NCI-H1105 (cell line): ENCODE data around the gene NAT8L.
A peak's percentile ranks its signal among the peaks of the same experiment; 100 is the strongest.
"Not testable (repeated sequence)": the region's sequence is repeated elsewhere in the genome, so short reads cannot be mapped to it uniquely, and the experiment has no call there.

Source experiments
- DNase-seq: peaks from one replicate; lab custom pipeline; 2025; lab: John Stamatoyannopoulos, UW

Gene NAT8L

DNA sequence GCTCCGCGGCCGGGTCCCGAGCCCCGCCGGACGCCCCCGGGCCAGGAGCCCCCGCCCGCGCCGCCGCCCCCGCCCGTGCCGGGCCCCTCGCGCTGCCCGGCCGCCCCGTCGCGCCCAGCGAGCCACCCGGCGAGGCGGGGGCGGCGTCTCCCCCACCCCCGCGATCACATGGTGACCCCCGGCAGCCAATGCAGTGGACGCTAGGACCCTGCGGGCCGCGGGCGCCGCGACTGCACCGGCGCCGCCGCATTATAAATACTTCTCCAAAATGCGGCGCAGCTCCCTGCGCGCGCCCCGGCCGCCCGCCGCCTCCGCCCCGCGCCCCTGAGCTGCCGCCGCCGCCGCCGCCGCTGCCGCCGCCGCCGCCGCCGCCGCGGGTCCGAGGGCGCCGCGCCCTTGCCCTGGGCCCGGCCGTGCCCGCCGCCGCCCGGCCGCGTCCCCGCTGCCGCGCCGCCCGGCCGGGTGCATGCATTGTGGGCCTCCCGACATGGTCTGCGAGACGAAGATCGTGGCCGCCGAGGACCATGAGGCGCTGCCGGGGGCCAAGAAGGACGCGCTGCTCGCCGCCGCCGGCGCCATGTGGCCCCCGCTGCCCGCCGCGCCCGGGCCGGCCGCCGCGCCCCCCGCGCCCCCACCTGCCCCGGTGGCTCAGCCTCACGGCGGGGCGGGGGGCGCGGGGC is at the start of gene NAT8L:
Gene NAT8L (plus strand): TSS at position 282 of the 680 bp plus-strand sequence. CDS start 185 bp downstream, at position 467.
- DNase-seq: peak; percentile 26

GRCh38 chr4:2009651-2010233 is 49.4 kb upstream of the NAT8L start:
- peak; percentile 20 for DNase-seq

- no peak for DNase-seq
Observed at GRCh38 chr4:2011583-2011982, 47.5 kb upstream of the NAT8L start.

- DNase-seq: no peak
Observed at GRCh38 chr4:2015008-2015407, 44.1 kb upstream of the NAT8L start.

- not testable (repeated sequence) for DNase-seq
Observed at GRCh38 chr4:2021358-2022018, 37.6 kb upstream of the NAT8L start.

DNA sequence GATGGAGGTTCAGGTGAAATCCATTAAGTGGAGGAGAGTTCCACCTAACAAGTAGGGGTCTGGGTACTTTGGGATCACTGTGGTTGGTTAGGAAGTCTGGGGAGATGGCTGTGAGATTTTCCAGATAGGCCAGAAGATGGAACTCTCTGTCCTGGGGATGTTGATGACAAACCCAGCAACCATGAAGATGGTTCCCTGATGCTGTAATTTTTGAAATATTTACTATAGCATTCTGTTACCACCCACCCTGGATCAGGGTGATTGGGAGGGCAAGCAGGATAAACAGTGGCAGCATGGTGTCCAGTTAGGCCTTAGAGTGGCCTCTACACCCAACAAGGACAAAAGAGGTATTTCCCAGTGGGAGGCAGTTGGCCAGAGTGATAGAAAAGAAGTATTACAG is 34.4 kb upstream of the NAT8L start:
- no peak for DNase-seq

- DNase-seq: no peak
Observed at GRCh38 chr4:2025817-2026216, 33.3 kb upstream of the NAT8L start.

DNA sequence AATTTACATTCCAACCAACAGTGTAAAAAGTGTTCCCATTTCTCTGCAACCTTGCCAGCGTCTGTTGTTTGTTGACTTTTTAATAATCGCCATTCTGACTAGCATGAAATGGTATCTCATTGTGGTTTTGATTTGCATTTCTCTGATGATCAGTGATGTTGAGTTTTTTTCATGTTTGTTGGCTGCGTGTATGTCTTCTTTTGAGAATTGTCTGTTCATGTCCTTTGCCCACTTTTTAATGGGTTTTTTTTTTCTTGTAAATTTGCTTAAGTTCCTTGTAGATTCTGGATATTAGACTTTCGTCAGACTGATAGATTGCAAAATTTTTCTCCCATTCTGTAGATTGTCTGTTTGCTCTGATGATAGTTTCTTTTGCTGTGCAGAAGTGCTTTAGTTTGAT is 32.0 kb upstream of the NAT8L start:
- DNase-seq: not testable (repeated sequence)

DNA sequence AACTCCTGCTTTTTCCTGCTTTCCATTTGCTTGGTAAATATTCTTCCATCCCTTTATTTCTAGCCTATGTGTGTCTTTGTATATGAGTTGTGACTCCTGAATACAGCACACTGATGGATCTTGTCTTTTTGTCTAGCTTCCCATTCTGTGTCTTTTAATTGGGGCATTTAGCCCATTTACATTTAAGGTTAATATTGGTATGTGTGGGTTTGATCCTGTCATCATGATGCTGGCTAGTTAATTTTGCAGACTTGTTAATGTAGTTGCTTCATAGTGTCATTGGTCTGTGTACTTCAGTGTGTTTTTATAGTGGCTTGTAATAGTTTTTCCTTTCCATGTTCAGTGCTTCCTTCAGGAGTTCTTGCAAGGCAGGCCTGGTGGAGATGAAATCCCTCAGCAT is 28.0 kb upstream of the NAT8L start:
- not testable (repeated sequence) for DNase-seq

DNA sequence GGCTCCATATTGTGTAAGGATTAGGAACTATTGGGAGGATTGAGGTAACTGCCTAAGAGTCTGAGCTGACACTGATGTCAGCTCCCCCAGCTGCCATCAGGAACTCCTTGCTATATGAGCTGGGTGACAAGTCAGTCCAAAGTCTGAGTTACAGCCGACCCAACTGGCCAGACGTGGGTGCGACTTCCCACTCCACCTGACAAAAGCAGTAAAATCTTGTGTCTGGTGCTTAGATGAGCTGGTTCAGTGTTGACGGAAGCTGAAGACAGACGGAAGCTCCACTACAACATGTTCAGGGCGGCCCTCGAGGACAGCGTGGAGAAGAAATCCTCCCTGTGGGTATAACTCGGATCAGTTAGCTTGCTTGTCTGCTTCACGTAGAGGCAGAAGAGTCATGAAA is 22.8 kb upstream of the NAT8L start:
- no peak for DNase-seq

GRCh38 chr4:2036866-2037265 is 22.3 kb upstream of the NAT8L start:
- no peak for DNase-seq

DNA sequence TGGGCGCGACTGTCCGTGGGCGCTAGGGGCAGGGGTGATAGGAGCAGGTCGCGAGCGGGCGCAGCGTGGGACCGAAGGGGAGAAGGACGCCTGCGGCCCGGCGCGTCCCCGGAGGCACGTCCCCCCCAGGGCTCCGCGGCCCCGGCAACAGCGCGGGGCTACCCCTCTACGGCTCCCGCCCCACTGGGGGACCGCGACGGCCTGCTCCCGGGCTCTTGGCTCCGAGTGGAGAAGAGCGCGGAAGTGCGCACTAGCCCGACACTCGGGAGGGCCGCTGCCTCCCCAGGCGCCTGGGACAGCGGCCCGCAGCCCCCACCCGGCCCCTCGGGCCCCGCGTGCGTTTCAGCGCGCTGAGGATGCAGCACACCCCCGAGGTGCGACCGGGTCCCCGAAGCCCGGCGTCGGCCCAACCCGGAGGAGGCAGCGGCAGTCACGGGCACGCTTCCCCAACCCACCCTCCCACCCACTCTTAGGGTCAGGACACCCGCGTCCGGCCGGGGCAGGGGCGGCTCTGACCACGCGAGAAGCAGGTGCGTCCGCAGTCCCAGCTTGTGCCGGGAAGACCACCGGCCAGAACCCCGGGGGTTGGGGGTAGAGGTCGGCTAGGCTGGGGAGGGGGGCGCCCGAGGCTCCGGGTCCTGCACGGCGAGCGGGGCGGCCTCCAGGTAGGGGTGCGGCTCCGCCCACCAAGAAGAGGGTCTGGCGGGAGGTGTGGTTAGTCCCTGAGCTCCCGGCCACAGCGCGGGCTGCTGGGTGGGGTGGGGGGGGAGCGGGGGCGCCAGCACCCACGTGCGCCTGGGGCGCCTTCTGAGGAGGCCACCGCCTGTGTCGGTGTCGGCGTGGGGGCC is 18.5 kb upstream of the NAT8L start:
- DNase-seq: no peak

DNA sequence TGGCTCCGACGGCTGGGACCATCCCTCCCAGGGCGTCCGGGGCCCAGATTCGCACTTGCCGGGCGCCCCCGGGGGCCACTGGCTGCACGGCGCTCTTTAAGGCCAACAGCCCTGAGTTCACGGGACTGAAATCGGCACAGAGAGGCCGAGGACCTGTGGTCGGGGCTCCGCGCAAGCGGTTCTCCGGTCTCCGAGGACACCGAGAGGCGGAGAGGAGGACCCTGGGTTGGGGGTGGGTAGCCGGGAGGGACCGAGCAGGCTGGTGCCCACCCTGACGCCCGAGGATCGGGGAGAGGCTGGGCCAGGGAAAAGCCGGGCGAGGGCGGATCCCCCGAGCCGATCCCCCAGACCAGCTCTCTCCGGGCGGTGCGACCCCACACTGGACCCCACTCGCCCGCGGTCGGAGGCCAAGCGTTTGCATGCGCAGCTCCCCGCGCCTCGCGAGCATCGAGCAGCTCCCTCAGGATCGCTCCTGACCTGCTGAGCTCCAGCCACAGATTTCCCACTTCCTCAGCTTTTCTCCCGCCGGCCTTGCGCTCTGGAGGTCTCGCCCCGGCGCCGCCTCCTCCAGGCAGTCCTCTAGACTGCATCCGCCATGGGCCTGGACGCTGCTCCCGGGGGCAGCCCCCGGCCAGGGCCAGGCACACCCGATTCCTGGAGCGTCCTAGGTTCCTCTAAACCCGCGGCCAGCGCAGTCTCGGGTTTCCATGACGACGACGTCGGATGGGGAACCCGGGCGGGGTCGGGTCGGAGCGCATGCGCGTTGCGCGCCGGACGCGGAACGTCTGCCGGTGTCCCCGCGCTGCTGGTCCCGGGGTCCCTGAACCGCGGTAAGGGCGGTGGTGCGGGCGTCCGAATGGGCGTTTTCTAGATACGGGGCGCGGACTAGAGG is 17.6 kb upstream of the NAT8L start:
- peak; percentile 72 for DNase-seq

DNA sequence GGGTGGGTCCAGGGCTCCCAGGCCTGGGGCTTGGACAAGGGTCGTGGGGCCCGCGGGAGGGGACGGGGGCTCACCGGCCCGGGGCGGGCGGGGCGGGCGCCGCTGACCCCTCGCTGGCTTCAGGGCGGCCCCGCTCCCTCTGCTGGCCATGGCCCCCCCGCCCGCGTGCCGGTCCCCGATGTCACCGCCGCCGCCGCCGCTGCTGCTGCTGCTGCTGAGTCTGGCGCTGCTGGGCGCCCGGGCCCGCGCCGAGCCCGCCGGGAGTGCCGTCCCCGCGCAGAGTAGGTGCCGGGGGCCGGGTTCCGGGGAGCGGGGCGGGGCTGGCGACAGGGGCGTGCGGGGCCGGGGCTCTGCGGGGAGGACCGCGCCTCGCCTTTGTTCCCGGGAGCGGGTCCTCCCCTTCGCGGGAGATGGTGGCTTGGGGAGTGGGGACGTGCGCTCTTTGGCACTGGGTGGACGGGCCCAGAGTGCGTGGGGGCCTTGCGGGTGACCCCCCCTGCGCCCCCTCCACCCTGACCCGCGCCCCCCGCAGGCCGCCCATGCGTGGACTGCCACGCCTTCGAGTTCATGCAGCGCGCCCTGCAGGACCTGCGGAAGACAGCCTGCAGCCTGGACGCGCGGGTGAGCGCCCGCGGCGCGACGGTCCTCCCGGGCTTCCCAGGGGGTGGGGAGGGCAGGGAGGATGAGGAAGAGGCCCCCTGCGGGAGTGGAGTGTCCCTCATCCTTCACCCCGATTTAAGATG is 16.8 kb upstream of the NAT8L start:
- no peak for DNase-seq

DNA sequence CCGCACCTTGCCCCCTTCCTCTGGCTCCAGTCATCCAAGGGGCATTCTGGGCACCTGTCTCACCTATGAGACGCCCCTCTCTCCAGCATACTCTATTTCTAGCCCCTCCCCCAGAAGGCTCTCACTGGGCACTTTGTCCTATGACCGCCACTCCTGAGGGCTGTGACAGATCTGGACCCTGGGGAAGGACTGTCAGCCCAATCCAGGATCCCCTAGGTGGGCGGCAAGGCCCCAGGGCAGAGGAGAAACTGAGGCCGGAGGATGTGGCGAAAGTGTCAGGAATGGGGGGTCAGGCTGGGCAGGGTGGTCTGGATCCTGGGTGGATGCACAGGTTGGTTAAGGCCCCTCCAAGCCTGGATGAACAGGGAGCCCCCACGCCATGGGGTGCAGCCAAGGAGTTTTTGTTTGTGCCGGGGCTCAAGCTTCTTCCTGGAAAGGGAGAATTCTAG is 16.2 kb upstream of the NAT8L start:
- no peak for DNase-seq

GRCh38 chr4:2043396-2044118 is 15.6 kb upstream of the NAT8L start:
- DNase-seq: no peak

GRCh38 chr4:2044119-2044485 is 15.0 kb upstream of the NAT8L start:
- DNase-seq: no peak

GRCh38 chr4:2044542-2045517 is 14.3 kb upstream of the NAT8L start:
- no peak for DNase-seq

DNA sequence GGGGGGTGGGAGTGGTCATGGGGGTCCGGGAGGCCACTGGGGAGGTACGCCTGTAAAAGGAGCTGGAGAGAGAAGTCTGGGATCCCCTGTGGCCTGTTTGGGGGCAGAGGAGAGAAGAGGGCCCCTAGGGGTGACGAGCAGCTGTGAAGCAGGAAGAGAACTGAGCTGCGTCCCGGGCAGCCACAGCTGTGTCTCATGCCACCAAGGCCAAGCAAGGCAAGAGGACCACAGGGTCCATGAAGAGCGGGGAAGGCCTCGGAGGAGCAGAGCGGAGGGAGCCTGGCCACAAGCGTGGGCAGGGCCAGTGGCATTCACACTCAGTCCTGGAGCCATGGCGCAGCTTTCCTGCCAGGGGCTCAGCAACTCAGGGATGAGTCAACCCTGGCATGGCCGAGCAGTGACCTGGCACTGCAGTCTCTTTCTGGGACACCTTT is 13.6 kb upstream of the NAT8L start:
- DNase-seq: no peak
